MM.1S (cell line): ENCODE results near the gene NMNAT2.

Source experiments
- DNase-seq: peaks from one replicate; pipeline ENCODE4 v3.0.0-alpha.2; 2015
- H2AFZ ChIP-seq: fragments of 300-600 bp; sonication (generic); 2 replicates; pipeline ENCODE4 v1.6.0; 2016; ENCODE audit warnings: antibody characterized with exemption, low read length
- H3F3A ChIP-seq: fragments of 300-600 bp; sonication (generic); 2 replicates; pipeline ENCODE4 v1.6.1; 2016; ENCODE audit warnings: mild to moderate bottlenecking, antibody characterized with exemption, low read length, moderate library complexity, mixed read lengths; ENCODE audit not compliant: insufficient read depth
- H3K27ac ChIP-seq: fragments of 300-600 bp; sonication (generic); 2 replicates; pipeline ENCODE4 v1.5.1; 2016; ENCODE audit warnings: mild to moderate bottlenecking, low read length
- H3K27me3 ChIP-seq: fragments of 300-600 bp; sonication (generic); replicated peaks from 2 replicates; pipeline ENCODE4 v1.6.0; 2016; ENCODE audit warnings: low read length; ENCODE audit not compliant: insufficient read depth
- H3K36me3 ChIP-seq: fragments of 300-600 bp; sonication (generic); replicated peaks from 2 replicates; pipeline ENCODE4 v1.6.1; 2016; ENCODE audit warnings: mild to moderate bottlenecking, low read length, mixed read lengths; ENCODE audit not compliant: insufficient read depth
- H3K4me1 ChIP-seq: fragments of 300-600 bp; sonication (generic); 2 replicates; pipeline ENCODE4 v1.6.1; 2016; ENCODE audit warnings: low read length, mixed read lengths
- H3K4me2 ChIP-seq: fragments of 300-600 bp; sonication (generic); 2 replicates; pipeline ENCODE4 v1.6.0; 2016; ENCODE audit warnings: low read depth, low read length
- H3K4me3 ChIP-seq: fragments of 300-600 bp; sonication (generic); 2 replicates; pipeline ENCODE4 v1.5.1; 2016; ENCODE audit warnings: low read length, mixed read lengths
- H3K79me2 ChIP-seq: fragments of 300-600 bp; sonication (generic); 2 replicates; pipeline ENCODE4 v1.6.1; 2016; ENCODE audit warnings: mixed run types, low read length, mixed read lengths
- H3K9ac ChIP-seq: fragments of 300-600 bp; sonication (generic); 2 replicates; pipeline ENCODE4 v1.6.1; 2016; ENCODE audit warnings: low read length, mixed read lengths
- H3K9me2 ChIP-seq: fragments of 300-600 bp; sonication (generic); replicated peaks from 2 replicates; pipeline ENCODE4 v1.6.1; 2016; ENCODE audit warnings: mild to moderate bottlenecking, low read length, mixed read lengths; ENCODE audit not compliant: insufficient read depth
- H3K9me3 ChIP-seq: fragments of 300-600 bp; sonication (generic); replicated peaks from 2 replicates; pipeline ENCODE4 v1.6.1; 2016; ENCODE audit warnings: mild to moderate bottlenecking, low read length, mixed read lengths; ENCODE audit not compliant: insufficient read depth
- H4K20me1 ChIP-seq: fragments of 300-600 bp; sonication (generic); 2 replicates; pipeline ENCODE4 v1.6.1; 2016; ENCODE audit warnings: mild to moderate bottlenecking, low read length, moderate library complexity, mixed read lengths; ENCODE audit not compliant: insufficient read depth
- CTCF ChIP-seq: fragments of 300-600 bp; sonication (generic); IDR thresholded peaks from 2 replicates; pipeline ENCODE4 v1.5.1; 2016; ENCODE audit warnings: antibody characterized with exemption, low read length, mixed read lengths
- EZH2 ChIP-seq: fragments of 300-600 bp; sonication (generic); optimal IDR thresholded peaks from 2 replicates; pipeline ENCODE3; 2017; ENCODE audit warnings: low read depth, mild to moderate bottlenecking, antibody characterized with exemption, low read length, mixed read lengths
- EZH2phosphoT487 ChIP-seq: fragments of 300-600 bp; sonication (generic); IDR thresholded peaks from 2 replicates; pipeline ENCODE4 v1.6.1; 2018; ENCODE audit warnings: antibody characterized with exemption, low read length

NMNAT2 gene

DNA sequence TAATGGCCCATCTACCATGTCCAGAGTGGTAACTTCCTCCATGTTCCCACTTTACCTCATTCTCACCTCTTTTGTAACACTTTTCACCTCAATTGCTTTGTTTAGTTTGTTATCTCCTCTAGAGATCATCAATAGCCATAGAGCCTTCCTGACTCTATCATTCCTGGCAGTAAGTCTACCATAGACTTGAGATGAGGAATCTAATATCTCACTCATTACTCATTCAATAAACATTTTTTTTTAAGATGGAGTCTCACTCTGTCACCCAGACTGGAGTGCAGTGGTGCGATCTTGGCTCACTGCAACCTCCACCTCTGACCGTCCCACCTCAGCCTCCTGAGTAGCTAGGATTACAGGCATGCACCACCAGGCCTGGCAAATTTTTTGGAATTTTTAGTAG, 7.1 kb downstream of the NMNAT2 start:
- Histone ChIP-seq H3K9me3 (no peaks in the 10 kb centered on the region), H3K79me2 (no peaks in the 10 kb centered on the region), H4K20me1 (no peaks in the 10 kb centered on the region), H3F3A (no peaks in the 10 kb centered on the region; the same call in 1 of the 2 replicates), H3K27me3 (no peaks in the 10 kb centered on the region), H3K9me2 (no peaks in the 10 kb centered on the region), H3K4me1 (0 out of 2 replicates have a peak, but pooled peaks cover 7% of the 10 kb centered on the region), H3K4me3 (no peak overlapping the region), H3K9ac (no peak overlapping the region), H3K36me3 (no peaks in the 10 kb centered on the region), H3K27ac (no peak overlapping the region), H2AFZ (no peak overlapping the region), H3K4me2 (no peak overlapping the region)
- no peak for DNase-seq
- TF ChIP-seq CTCF (no peak), EZH2 (no peak), EZH2phosphoT487 (no peak)

DNA sequence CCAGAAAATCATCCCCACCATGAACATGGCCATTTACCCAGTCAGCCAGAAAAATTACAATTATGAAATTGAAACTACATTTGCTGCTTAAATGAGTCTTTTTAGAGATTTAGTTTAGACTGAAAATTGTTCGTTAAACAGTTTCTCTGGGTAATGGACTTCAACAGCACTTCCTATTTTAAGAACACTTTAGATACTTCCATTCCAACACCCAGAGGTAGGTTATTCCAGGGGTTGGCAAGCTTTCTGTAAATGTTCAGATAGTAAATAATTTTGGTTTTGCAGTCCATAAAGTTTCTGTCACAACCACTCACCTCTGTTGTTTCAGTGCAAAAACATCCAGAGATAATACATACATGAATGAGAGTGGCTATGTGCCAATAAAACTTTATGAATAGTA, 10.2 kb downstream of the NMNAT2 start:
- TF ChIP-seq EZH2phosphoT487: no peak
- no peak for TF ChIP-seq CTCF
- TF ChIP-seq EZH2: no peak
- H3K27ac ChIP-seq: no peak overlapping the region
- no peak overlapping the region for H3K4me2 ChIP-seq

DNA sequence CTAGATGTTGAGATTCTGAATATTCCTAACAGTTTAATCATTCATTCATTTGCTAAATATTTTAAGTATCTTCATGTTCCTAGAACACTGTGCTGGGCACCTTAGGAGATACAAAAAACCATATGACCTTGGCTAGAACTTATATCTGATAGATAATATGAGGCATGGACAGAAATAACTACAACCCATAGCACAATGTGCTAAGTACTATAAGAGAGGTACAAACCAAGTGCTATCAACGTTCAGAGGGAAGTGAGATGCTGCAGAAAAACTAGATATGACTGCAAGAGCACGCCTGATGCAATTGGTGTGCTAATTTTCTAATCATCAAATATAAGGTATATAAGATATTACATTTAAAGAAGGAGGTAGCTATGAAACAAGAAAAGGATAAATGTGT, 10.7 kb downstream of the NMNAT2 start:
- Histone ChIP-seq H3K4me3 (no peak overlapping the region), H4K20me1 (no peaks in the 10 kb centered on the region), H3K9ac (no peak overlapping the region), H3K4me2 (no peak overlapping the region), H3K36me3 (no peaks in the 10 kb centered on the region), H3F3A (no peaks in the 10 kb centered on the region; the same call in 1 of the 2 replicates), H3K4me1 (0 out of 2 replicates have a peak, but pooled peaks cover 7% of the 10 kb centered on the region), H3K9me3 (no peaks in the 10 kb centered on the region), H3K27me3 (no peaks in the 10 kb centered on the region), H3K9me2 (no peaks in the 10 kb centered on the region), H2AFZ (no peak overlapping the region), H3K27ac (no peak overlapping the region), H3K79me2 (no peaks in the 10 kb centered on the region)
- TF ChIP-seq EZH2: no peak
- no peak for TF ChIP-seq CTCF
- TF ChIP-seq EZH2phosphoT487: no peak
- no peak for DNase-seq

More for the DNA sequence above, 10.2 kb downstream of the NMNAT2 start:
- Histone ChIP-seq H4K20me1 (no peaks in the 10 kb centered on the region), H2AFZ (0 out of 2 replicates have a peak overlapping the region, but pooled peaks have one; percentile 14), H3K4me1 (0 out of 2 replicates have a peak, but pooled peaks cover 7% of the 10 kb centered on the region), H3K27me3 (no peaks in the 10 kb centered on the region), H3K79me2 (no peaks in the 10 kb centered on the region), H3K9me2 (no peaks in the 10 kb centered on the region), H3K9me3 (no peaks in the 10 kb centered on the region), H3K36me3 (no peaks in the 10 kb centered on the region), H3K4me3 (no peak overlapping the region), H3F3A (no peaks in the 10 kb centered on the region; the same call in 1 of the 2 replicates), H3K9ac (no peak overlapping the region)
- DNase-seq: peak; percentile 20
